ENCODE results near the gene ADAMTS12. TPM values are rescaled to one million over a fixed set of nuclear protein-coding genes. Genes with fewer than 3 reads are reported as not detected.

The ADAMTS12 gene
- total RNA-seq, 2 donors from 2014 or later, result 2.3 to 8.9 TPM

GRCh38 chr5:33756491-33756890 lies 135.3 kb downstream of the ADAMTS12 start:
- H3K9me3 ChIP-seq, result no peaks in the 10 kb centered on the region
- H3K27ac ChIP-seq, result no peak overlapping the region
- ATAC-seq (no peak), DNase-seq (no peak)
- TF ChIP-seq CTCF (IDR thresholded peaks at IDR 0.05) (no peak), POLR2A (IDR thresholded peaks at IDR 0.05) (no peak)
- intact Hi-C loops (cut with DNase I), result no loop called here
- H3K27me3 ChIP-seq, result no peaks in the 10 kb centered on the region
- H3K4me3 ChIP-seq, result no peak overlapping the region
- H3K4me1 ChIP-seq, result no peaks in the 10 kb centered on the region
- 62 to 65% methylated on average over 2 of the region's 2 CpGs for WGBS, 2 donors
- H3K36me3 ChIP-seq (replicated peaks in 1 of 2; ENCODE audit: insufficient read depth in 1 of 2, low read depth in 2 of 2), result no peaks in the 10 kb centered on the region

- Histone ChIP-seq H3K9me3 (no peaks in the 10 kb centered on the region), H3K4me3 (no peak overlapping the region), H3K4me1 (no peaks in the 10 kb centered on the region), H3K27me3 (no peaks in the 10 kb centered on the region), H3K27ac (no peak overlapping the region), H3K36me3 (replicated peaks in 1 of 2; ENCODE audit: insufficient read depth in 1 of 2, low read depth in 2 of 2) (no peaks in the 10 kb centered on the region)
- no peak for TF ChIP-seq CTCF (IDR thresholded peaks at IDR 0.05)
- no peak for TF ChIP-seq POLR2A (IDR thresholded peaks at IDR 0.05)
- ATAC-seq (no peak), DNase-seq (no peak)
- WGBS, 2 donors, result 52 to 57% methylated on average over 1 of the region's 1 CpG
- intact Hi-C loops (cut with DNase I), result no loop called here
These were observed 136.6 kb downstream of the ADAMTS12 start for GRCh38 chr5:33755231-33755630.

GRCh38 chr5:33753704-33754103 lies 138.1 kb downstream of the ADAMTS12 start:
- no peak for ATAC-seq
- Histone ChIP-seq H3K4me3 (no peak overlapping the region), H3K27me3 (no peaks in the 10 kb centered on the region), H3K27ac (no peak overlapping the region), H3K9me3 (no peaks in the 10 kb centered on the region), H3K36me3 (replicated peaks in 1 of 2; ENCODE audit: insufficient read depth in 1 of 2, low read depth in 2 of 2) (no peaks in the 10 kb centered on the region), H3K4me1 (no peaks in the 10 kb centered on the region)
- no peak for DNase-seq
- WGBS, 2 donors, result 69 to 83% methylated on average over 4 of the region's 4 CpGs
- intact Hi-C loops (cut with DNase I), result no loop called here
- TF ChIP-seq POLR2A (IDR thresholded peaks at IDR 0.05) (no peak), CTCF (IDR thresholded peaks at IDR 0.05) (no peak)

- H3K27ac ChIP-seq, result no peak overlapping the region
- TF ChIP-seq POLR2A (IDR thresholded peaks at IDR 0.05), result no peak
- TF ChIP-seq CTCF (IDR thresholded peaks at IDR 0.05), result no peak
- no peaks in the 10 kb centered on the region for H3K36me3 ChIP-seq (replicated peaks in 1 of 2; ENCODE audit: insufficient read depth in 1 of 2, low read depth in 2 of 2)
- intact Hi-C loops (cut with DNase I), result no loop called here
- WGBS, 2 donors, result 62 to 67% methylated on average over 1 of the region's 1 CpG
- no peaks in the 10 kb centered on the region for H3K9me3 ChIP-seq
- ATAC-seq, result no peak
- DNase-seq, result no peak
- no peaks in the 10 kb centered on the region for H3K4me1 ChIP-seq
- H3K4me3 ChIP-seq, result no peak overlapping the region
- H3K27me3 ChIP-seq, result no peaks in the 10 kb centered on the region
These were observed 143.0 kb downstream of the ADAMTS12 start for GRCh38 chr5:33748754-33749153.

- H3K36me3 ChIP-seq (replicated peaks in 1 of 2; ENCODE audit: insufficient read depth in 1 of 2, low read depth in 2 of 2), result no peaks in the 10 kb centered on the region
- no peak overlapping the region for H3K4me3 ChIP-seq
- no peaks in the 10 kb centered on the region for H3K27me3 ChIP-seq
- no peaks in the 10 kb centered on the region for H3K4me1 ChIP-seq
- H3K9me3 ChIP-seq, result no peaks in the 10 kb centered on the region
- ATAC-seq (no peak), DNase-seq (no peak)
- intact Hi-C loops (cut with DNase I), result no loop called here
- WGBS, 2 donors, result 83 to 93% methylated on average over 1 of the region's 1 CpG
- no peak overlapping the region for H3K27ac ChIP-seq
- TF ChIP-seq CTCF (IDR thresholded peaks at IDR 0.05), result no peak
- no peak for TF ChIP-seq POLR2A (IDR thresholded peaks at IDR 0.05)
These were observed 146.6 kb downstream of the ADAMTS12 start for GRCh38 chr5:33745101-33745770.

Measured in body of pancreas (tissue), 4 donors.